ENCODE measurements around the gene CFAP54. TPM values are rescaled to one million over a fixed set of nuclear protein-coding genes. Genes with fewer than 3 reads are reported as not detected.
"Not testable (repeated sequence)": the region's sequence is repeated elsewhere in the genome, so short reads cannot be mapped to it uniquely, and the experiment has no call there.

Gene CFAP54
- total RNA-seq, 2 experiments from 2014 or later, result 0.38 to 0.64 TPM

DNA sequence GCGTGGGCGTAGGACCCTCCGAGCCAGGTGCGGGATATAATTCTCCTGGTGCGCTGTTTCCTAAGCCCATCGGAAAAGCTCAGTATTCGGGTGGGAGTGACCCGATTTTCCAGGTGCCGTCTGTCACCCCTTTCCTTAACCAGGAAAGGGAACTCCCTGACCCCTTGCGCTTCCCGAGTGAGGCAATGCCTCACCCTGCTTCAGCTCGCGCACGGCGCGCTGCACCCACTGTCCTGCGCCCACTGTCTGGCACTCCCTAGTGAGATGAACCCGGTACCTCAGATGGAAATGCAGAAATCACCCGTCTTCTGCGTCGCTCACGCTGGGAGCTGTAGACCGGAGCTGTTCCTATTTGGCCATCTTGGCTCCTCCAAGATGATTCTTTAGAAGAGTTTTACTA lies 240.1 kb downstream of the CFAP54 start:
- H3K4me1 Mint-ChIP-seq (ENCODE audit: low read depth); CTCF ChIA-PET; H3K36me3 Mint-ChIP-seq (ENCODE audit: low read depth); H3K27ac Mint-ChIP-seq; H3K27me3 Mint-ChIP-seq (ENCODE audit: low read depth); DNase-seq; H3K9me3 Mint-ChIP-seq; intact Hi-C loops (cut with micrococcal nuclease); H3K4me3 Mint-ChIP-seq: not testable (repeated sequence)

DNA sequence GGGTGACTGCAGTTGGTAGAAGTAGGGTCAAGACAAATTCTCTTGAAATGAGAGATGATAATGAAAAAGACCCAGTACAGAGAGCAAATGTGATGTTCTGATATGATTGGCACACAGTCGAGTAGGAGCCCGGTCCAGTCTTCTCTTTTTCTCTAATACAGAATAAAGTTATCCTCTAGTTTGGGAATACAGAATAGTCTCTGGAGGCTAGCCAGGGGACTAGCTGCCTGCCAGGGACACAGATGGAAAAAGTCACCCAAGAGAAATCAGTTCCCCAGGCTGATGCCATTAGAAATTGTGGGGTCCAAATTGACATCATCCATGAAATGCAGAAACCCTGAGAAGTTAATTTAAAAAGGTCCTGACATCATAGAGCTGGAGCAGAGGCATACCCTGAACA lies 240.5 kb downstream of the CFAP54 start:
- H3K4me1 Mint-ChIP-seq (ENCODE audit: low read depth), result no peaks in the 10 kb centered on the region
- no peaks in the 10 kb centered on the region for H3K27me3 Mint-ChIP-seq (ENCODE audit: low read depth)
- no peak for DNase-seq
- no peaks in the 10 kb centered on the region for H3K9me3 Mint-ChIP-seq
- CTCF ChIA-PET, result no interaction called here
- H3K27ac Mint-ChIP-seq, result no peak overlapping the region
- intact Hi-C loops (cut with micrococcal nuclease), result no loop called here
- H3K36me3 Mint-ChIP-seq (ENCODE audit: low read depth), result no peaks in the 10 kb centered on the region
- H3K4me3 Mint-ChIP-seq, result no peak overlapping the region

DNA sequence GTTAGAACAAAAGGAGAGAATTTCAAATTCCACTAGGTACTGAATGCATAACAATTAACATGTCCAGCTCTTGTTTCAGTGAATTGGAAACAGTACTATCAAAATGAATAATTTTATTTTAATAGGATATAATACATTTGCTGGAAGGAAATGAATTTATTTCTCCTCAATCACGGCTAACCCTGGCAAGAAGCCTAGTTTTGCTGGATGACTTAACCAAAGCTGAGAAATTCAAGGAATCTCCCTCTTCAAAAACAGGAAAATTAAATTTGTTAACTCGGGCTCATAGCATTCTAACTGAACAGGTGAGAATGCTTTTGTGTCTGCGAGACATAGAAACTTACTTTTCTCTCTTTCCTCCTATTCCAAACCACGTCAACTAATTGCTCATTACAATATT lies 254.2 kb downstream of the CFAP54 start:
- Mint-ChIP-seq H3K9me3 (no peaks in the 10 kb centered on the region), H3K4me3 (no peak overlapping the region), H3K36me3 (ENCODE audit: low read depth) (no peaks in the 10 kb centered on the region), H3K27me3 (ENCODE audit: low read depth) (no peaks in the 10 kb centered on the region), H3K27ac (no peak overlapping the region), H3K4me1 (ENCODE audit: low read depth) (no peaks in the 10 kb centered on the region)
- CTCF ChIA-PET, result no interaction called here
- no peak for DNase-seq
- intact Hi-C loops (cut with micrococcal nuclease), result no loop called here

DNA sequence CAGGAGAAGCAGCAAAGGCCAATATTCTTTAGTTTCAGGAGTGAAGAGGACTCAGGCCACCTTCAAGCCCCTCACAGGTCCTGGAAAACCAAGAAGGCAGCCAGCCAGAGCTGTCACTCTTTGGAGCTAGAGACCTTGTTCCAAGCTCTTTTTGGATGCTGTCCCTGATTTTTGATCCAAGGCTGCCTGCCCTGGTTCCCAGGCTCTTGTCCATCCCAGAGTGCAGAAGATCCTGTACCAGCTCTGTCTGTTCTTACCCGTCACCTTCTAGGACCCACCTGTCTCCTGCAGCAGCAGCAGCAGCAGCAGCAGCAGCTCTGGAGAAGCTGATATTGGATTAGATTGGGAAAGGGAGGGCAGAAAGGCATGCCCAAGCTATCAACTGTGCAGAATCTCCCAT lies 260.6 kb downstream of the CFAP54 start:
- Mint-ChIP-seq H3K27me3 (ENCODE audit: low read depth) (no peaks in the 10 kb centered on the region), H3K9me3 (no peaks in the 10 kb centered on the region), H3K4me1 (ENCODE audit: low read depth) (no peaks in the 10 kb centered on the region), H3K36me3 (ENCODE audit: low read depth) (no peaks in the 10 kb centered on the region), H3K27ac (no peak overlapping the region), H3K4me3 (no peak overlapping the region)
- CTCF ChIA-PET, result no interaction called here
- no peak for DNase-seq
- intact Hi-C loops (cut with micrococcal nuclease), result no loop called here

DNA sequence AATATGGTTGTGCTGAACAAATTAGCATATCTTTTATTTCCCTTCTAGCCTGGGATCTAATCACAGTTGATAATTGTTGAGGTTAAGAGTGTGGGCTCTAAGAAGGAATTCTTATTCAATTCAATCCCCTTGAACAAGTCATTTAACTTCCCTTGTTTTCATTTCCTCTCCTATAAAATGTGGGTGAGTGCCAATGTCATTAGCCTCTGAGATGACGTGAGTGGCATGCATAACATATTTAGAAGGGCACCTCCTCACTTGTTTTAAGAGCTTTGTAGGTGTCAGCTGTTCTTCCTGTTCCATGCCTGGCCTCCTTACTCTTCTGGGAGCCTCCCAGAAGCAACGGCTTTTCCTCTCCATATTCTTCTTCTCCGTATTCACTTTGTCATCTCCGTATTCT lies 262.2 kb downstream of the CFAP54 start:
- H3K4me3 Mint-ChIP-seq, result no peak overlapping the region
- intact Hi-C loops (cut with micrococcal nuclease), result no loop called here
- no peaks in the 10 kb centered on the region for H3K9me3 Mint-ChIP-seq
- H3K4me1 Mint-ChIP-seq (ENCODE audit: low read depth), result no peaks in the 10 kb centered on the region
- DNase-seq, result no peak
- CTCF ChIA-PET, result no interaction called here
- H3K27me3 Mint-ChIP-seq (ENCODE audit: low read depth), result peaks cover 2% of the 10 kb centered on the region
- H3K36me3 Mint-ChIP-seq (ENCODE audit: low read depth), result no peaks in the 10 kb centered on the region
- H3K27ac Mint-ChIP-seq, result no peak overlapping the region

DNA sequence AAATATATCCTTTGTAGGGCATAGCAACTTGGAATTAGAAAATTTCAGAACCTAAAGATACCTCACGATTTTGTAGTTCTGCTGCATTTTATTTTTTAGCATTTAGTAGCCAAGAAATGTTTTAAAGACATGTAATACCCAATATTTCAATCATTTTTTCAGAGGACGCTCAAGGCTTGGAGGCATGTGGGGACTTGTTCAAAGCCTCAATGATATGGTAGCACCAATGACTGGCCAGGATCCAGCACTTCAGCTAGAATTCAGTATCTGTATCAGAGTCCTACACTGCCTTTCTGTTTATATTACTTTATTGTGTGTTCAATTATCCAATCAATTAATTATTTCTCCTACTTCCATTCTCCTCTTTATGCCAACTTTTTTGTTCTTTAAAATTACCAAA lies 262.8 kb downstream of the CFAP54 start:
- H3K4me3 Mint-ChIP-seq, result no peak overlapping the region
- DNase-seq, result no peak
- intact Hi-C loops (cut with micrococcal nuclease), result no loop called here
- CTCF ChIA-PET, result no interaction called here
- no peaks in the 10 kb centered on the region for H3K4me1 Mint-ChIP-seq (ENCODE audit: low read depth)
- peaks cover 2% of the 10 kb centered on the region for H3K27me3 Mint-ChIP-seq (ENCODE audit: low read depth)
- no peaks in the 10 kb centered on the region for H3K36me3 Mint-ChIP-seq (ENCODE audit: low read depth)
- no peaks in the 10 kb centered on the region for H3K9me3 Mint-ChIP-seq
- H3K27ac Mint-ChIP-seq, result no peak overlapping the region

DNA sequence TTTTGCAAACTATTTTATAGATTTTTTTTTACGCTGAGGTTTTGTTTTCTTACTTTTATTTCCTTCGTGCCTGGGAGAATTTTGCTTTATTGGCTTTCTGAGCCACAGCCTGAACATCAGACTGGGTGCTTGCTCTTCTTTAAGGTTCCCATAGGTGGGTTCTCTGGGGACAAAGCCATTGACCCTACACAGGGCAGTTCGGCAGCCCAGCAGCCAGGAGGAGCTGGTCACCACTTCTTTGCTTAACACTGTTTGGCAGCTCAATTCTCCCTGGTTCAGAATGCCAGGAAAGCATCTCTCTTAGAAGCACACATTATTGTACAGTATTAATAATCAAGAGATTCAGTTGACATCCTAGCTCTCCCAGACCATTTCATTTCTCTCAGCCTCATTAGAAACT lies 276.9 kb downstream of the CFAP54 start:
- Mint-ChIP-seq H3K27me3 (ENCODE audit: low read depth) (no peaks in the 10 kb centered on the region), H3K4me3 (no peak overlapping the region), H3K27ac (no peak overlapping the region), H3K4me1 (ENCODE audit: low read depth) (no peaks in the 10 kb centered on the region), H3K36me3 (ENCODE audit: low read depth) (no peaks in the 10 kb centered on the region), H3K9me3 (no peaks in the 10 kb centered on the region)
- DNase-seq, result no peak
- intact Hi-C loops (cut with micrococcal nuclease), result no loop called here
- CTCF ChIA-PET, result interaction anchor here (1.6 kb wide), 1 partner anchor 218 kb away, joined by 4 read pairs; no protein-coding TSS in a partner anchor

DNA sequence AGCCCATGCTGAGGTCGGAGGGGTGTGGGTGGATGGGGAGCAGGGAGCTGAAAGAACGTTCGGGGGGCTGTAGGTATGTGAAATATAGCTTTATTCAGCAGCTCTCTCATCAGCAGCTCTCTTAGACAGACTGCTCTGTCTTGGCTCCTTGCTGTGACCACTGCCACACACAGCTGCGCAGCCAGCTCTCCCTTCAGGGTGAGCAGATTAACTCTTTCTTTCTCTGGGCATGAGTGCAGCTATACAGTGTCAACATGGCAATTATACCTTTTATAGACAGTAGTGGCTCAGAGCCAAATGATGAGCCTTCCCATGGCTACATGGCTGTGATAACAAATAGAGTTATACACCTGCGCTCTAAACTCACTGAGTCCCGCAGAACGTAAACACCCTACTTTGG lies 280.0 kb downstream of the CFAP54 start:
- DNase-seq, result no peak
- CTCF ChIA-PET, result no interaction called here
- no peaks in the 10 kb centered on the region for H3K36me3 Mint-ChIP-seq (ENCODE audit: low read depth)

DNA sequence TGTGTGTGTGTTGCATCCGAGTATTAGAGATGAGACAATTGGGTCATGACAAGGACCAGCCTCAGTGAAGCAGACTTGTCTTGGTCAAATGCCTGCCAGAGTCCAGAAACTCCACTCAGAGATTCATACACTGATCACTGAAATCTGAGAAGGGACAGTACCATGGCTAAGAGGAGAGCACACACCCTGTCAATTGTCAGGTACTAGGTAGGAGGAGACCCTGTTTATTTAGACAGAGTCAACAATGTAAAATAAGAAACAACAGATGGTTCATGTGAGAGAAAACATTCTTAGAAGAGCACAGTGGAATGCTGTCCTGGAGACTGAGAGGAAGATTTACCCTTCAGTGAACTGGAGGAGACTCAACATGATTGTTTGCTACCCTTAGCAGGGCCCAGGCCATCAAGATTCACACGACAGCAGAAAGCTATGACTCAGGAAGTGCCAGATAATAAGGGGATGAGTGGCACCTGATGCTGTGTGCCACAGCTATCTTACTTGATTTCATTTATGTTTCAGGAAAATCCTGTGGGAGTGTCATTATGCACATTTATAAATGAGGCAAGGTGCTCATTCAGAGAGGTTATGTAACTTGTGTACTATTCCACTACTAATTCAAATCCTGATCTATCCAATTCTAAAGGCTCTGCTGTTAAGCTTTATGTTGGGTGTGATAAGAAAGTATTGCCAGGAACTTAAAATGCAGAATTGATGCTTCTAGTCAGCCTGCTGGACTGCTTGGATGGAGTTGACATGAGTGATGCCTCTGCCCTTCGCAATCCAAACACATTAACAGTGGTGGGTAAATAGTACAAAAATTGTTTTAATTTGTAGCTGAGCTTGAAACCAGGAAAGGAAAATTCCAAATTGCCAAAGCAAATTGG lies 281.1 kb downstream of the CFAP54 start:
- no peaks in the 10 kb centered on the region for H3K9me3 Mint-ChIP-seq
- CTCF ChIA-PET, result no interaction called here
- intact Hi-C loops (cut with micrococcal nuclease), result no loop called here

More for the DNA sequence above, 280.0 kb downstream of the CFAP54 start:
- intact Hi-C loops (cut with micrococcal nuclease), result no loop called here
- Mint-ChIP-seq H3K4me1 (ENCODE audit: low read depth) (no peaks in the 10 kb centered on the region), H3K9me3 (no peaks in the 10 kb centered on the region), H3K27ac (no peak overlapping the region), H3K27me3 (ENCODE audit: low read depth) (no peaks in the 10 kb centered on the region), H3K4me3 (no peak overlapping the region)

DNA sequence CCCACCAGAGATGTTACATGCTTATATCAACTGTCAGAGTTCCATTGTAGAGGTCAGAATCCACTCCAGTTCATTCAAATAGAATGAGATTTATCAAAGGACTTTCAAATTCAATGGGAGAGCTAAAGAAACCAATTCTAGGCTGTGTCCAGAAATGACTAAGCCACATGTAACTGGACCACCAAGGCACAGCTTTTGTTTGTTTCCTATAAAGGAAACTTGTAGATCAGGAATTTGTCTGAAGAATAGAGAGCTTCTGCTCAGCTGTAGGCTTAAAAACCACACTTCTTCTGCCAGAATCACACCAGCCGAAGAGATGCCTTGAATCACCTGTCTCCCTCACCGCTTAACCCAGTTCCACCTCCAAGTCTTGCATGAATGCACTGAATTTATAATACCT lies 283.7 kb downstream of the CFAP54 start:
- H3K27ac Mint-ChIP-seq, result no peak overlapping the region
- CTCF ChIA-PET, result no interaction called here
- H3K27me3 Mint-ChIP-seq (ENCODE audit: low read depth), result no peaks in the 10 kb centered on the region
- no peaks in the 10 kb centered on the region for H3K36me3 Mint-ChIP-seq (ENCODE audit: low read depth)
- H3K4me3 Mint-ChIP-seq, result no peak overlapping the region
- no peaks in the 10 kb centered on the region for H3K9me3 Mint-ChIP-seq
- no peaks in the 10 kb centered on the region for H3K4me1 Mint-ChIP-seq (ENCODE audit: low read depth)
- no peak for DNase-seq
- intact Hi-C loops (cut with micrococcal nuclease), result no loop called here

More for the DNA sequence above, 281.1 kb downstream of the CFAP54 start:
- H3K27ac Mint-ChIP-seq, result no peak overlapping the region
- DNase-seq, result no peak
- H3K4me3 Mint-ChIP-seq, result no peak overlapping the region
- no peaks in the 10 kb centered on the region for H3K36me3 Mint-ChIP-seq (ENCODE audit: low read depth)
- H3K27me3 Mint-ChIP-seq (ENCODE audit: low read depth), result no peaks in the 10 kb centered on the region
- no peaks in the 10 kb centered on the region for H3K4me1 Mint-ChIP-seq (ENCODE audit: low read depth)

DNA sequence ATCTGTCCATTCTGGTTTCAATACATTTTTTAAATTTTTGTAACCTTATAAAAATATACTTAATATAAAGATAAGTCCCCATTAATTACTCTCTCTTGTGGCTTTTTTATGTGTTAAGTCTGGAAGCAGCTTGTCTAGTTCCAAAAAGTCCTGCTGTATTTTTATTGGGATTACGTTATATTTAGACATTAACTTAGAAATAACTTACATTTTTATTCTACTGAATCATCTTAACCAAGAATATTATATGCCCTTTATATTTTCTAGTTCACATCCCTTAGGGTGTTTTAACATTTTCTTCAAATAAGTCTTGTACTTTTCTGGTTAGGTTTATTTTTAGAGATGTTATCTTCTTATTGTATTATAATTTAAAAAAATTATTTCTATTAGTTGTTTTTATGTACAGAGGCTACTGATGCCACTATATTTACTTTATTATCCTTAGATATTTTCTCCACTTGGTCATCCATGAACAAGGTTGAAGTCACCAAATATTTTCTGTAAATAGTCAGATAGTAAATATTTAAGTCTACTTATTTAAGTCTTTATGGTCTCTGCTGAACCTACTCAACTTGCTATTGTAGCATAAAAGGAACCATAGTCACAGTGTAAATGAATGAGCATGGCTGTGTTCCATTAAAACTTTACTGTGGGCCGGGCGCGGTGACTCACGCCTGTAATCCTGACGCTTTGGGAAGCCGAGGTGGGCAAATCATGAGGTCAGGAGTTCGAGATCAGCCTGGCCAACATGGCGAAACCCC lies 285.3 kb downstream of the CFAP54 start:
- intact Hi-C loops (cut with micrococcal nuclease), result no loop called here
- Mint-ChIP-seq H3K27ac (no peak overlapping the region), H3K9me3 (no peaks in the 10 kb centered on the region), H3K4me3 (no peak overlapping the region), H3K36me3 (ENCODE audit: low read depth) (no peaks in the 10 kb centered on the region), H3K4me1 (ENCODE audit: low read depth) (no peaks in the 10 kb centered on the region), H3K27me3 (ENCODE audit: low read depth) (no peaks in the 10 kb centered on the region)
- CTCF ChIA-PET, result no interaction called here
- DNase-seq, result no peak

DNA sequence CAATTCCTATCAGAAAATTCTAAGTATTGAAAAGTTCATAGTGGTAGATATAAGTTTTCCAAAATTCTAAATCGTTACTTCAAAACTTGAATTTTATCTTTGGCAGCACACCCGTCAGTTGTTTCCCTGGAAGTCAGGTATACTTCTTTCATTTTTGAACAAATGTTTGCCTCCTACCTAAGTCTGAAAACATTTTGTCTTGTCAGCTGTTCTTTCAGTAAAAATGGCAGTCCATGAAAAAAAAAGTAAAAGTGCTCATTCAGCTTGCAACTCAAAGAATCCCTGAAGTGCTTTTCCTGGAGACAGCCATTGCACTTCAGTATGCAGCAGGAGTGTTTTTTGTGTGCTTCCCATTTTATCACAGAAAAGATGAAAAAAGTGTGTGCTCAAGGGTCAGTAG lies 287.5 kb downstream of the CFAP54 start:
- Mint-ChIP-seq H3K4me3 (no peak overlapping the region), H3K4me1 (ENCODE audit: low read depth) (no peaks in the 10 kb centered on the region), H3K27ac (no peak overlapping the region), H3K9me3 (no peaks in the 10 kb centered on the region), H3K36me3 (ENCODE audit: low read depth) (no peaks in the 10 kb centered on the region), H3K27me3 (ENCODE audit: low read depth) (no peaks in the 10 kb centered on the region)
- no peak for DNase-seq
- CTCF ChIA-PET, result no interaction called here
- intact Hi-C loops (cut with micrococcal nuclease), result no loop called here

DNA sequence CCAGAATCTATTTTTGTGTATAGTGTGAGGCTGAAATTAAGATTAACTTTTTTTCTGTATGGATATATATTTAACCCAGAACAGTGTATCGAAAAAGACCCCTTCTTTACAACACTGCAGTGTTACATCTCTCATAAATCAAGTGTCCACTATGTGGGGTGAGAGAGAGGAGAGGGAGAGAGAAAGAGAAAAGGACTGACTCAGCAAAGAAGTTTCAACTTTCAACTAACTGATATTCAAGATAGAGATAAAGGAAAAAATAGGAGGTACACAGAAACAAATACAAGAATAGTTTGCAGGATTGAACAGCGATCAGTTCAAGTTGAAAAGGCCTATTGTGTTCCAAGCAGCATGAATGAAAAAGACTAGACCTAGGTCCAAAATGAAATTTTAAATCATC lies 291.0 kb downstream of the CFAP54 start:
- no peaks in the 10 kb centered on the region for H3K36me3 Mint-ChIP-seq (ENCODE audit: low read depth)
- no peaks in the 10 kb centered on the region for H3K9me3 Mint-ChIP-seq
- DNase-seq, result no peak
- CTCF ChIA-PET, result no interaction called here
- no peak overlapping the region for H3K27ac Mint-ChIP-seq
- intact Hi-C loops (cut with micrococcal nuclease), result no loop called here
- H3K4me1 Mint-ChIP-seq (ENCODE audit: low read depth), result no peaks in the 10 kb centered on the region
- H3K27me3 Mint-ChIP-seq (ENCODE audit: low read depth), result no peaks in the 10 kb centered on the region
- H3K4me3 Mint-ChIP-seq, result no peak overlapping the region

Measured in activated naive CD4-positive, alpha-beta T cell treated with anti-CD3 and anti-CD28 coated beads for 36 hours (primary cell).